OCI-LY3 (cell line): ENCODE data around the gene ARHGAP15.

Source experiments
- EZH2phosphoT487 ChIP-seq: fragments of 200-600 bp; shearing (Covaris generic); IDR thresholded peaks from 2 replicates; pipeline ENCODE4 v1.6.1; 2018; ENCODE audit warnings: antibody characterized with exemption, mixed run types, low read depth
- TF ChIP-seq, protein P1 (sequence below): fragments of 200-600, 300-600 bp; sonication (generic); IDR thresholded peaks from 2 replicates; pipeline ENCODE4 v1.5.1; 2014; ENCODE audit warnings: antibody characterized with exemption, low read length, low read depth

DNA sequence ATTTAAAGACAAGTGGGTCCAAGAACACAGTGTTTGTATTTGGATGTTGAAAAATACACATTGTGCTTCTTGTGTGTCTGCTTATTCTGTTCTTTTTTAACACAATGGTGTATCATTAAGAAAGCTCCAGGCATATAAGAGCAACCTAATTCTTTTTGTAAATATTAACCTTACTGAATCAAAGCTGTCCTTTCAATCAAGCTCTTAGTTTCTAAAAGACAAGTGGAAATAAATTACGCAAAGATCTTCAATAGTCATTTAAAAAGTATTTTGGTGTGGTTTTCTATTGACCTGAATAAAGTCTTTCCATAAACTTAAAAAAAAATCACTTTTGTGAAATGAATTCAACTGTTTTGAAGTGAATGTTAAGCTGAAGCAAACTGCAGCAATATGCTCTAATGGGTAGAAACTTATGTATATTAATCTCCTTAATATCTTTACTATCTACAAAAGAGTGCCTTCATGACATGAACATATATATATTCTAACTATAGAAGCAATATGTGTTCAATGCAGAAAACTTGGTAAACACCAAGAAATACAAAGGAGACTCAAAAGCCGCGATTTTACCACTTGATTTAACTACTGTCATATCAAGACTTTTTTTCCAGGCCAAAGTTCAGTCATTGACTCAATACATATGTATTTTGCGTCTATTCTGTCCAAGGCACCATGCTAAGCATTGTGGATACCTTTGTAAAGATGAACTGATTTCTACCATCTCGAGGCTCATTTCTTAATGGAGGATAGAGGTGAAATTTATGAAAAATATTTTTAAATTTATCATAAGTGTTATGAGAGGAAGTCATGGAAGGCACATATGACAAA is 97.7 kb downstream of the ARHGAP15 start:
- TF ChIP-seq, protein P1, sequence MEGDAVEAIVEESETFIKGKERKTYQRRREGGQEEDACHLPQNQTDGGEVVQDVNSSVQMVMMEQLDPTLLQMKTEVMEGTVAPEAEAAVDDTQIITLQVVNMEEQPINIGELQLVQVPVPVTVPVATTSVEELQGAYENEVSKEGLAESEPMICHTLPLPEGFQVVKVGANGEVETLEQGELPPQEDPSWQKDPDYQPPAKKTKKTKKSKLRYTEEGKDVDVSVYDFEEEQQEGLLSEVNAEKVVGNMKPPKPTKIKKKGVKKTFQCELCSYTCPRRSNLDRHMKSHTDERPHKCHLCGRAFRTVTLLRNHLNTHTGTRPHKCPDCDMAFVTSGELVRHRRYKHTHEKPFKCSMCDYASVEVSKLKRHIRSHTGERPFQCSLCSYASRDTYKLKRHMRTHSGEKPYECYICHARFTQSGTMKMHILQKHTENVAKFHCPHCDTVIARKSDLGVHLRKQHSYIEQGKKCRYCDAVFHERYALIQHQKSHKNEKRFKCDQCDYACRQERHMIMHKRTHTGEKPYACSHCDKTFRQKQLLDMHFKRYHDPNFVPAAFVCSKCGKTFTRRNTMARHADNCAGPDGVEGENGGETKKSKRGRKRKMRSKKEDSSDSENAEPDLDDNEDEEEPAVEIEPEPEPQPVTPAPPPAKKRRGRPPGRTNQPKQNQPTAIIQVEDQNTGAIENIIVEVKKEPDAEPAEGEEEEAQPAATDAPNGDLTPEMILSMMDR: no peak
- no peak for TF ChIP-seq EZH2phosphoT487
